ENCODE measurements around the gene THOC7.

THOC7 gene

GRCh38 chr3:63842127-63842526 lies 21.5 kb downstream of the THOC7 start:
- no peak for DNase-seq

- DNase-seq, result no peak
Measured at GRCh38 chr3:63841704-63842103, 21.9 kb downstream of the THOC7 start.

GRCh38 chr3:63832395-63832794 lies 31.2 kb downstream of the THOC7 start:
- no peak for DNase-seq

GRCh38 chr3:63830526-63830925 lies 33.1 kb downstream of the THOC7 start:
- no peak for DNase-seq

GRCh38 chr3:63824309-63824708 lies 39.3 kb downstream of the THOC7 start:
- no peak for DNase-seq

- no peak for DNase-seq
Measured at GRCh38 chr3:63819151-63819398, 44.5 kb downstream of the THOC7 start, which contains the start of gene C3orf49. TSS of gene C3orf49 (plus strand) at chr3:63819299. CDS start at chr3:63819472, 173 bp downstream.

- peak in 4 of 5 donors; percentile 21 to 53 (median 37) for DNase-seq
Measured at GRCh38 chr3:63818282-63819150, 45.1 kb downstream of the THOC7 start.

- no peak for DNase-seq
Measured at GRCh38 chr3:63817225-63817624, 46.4 kb downstream of the THOC7 start.

- no peak for DNase-seq
Measured at GRCh38 chr3:63814237-63814636, 49.4 kb downstream of the THOC7 start.

- no peak for DNase-seq
Measured at GRCh38 chr3:63809607-63810006, 54.0 kb downstream of the THOC7 start.

GRCh38 chr3:63808633-63809032 lies 55.0 kb downstream of the THOC7 start:
- DNase-seq, result no peak

- no peak for DNase-seq
Measured at GRCh38 chr3:63807961-63808565, 55.5 kb downstream of the THOC7 start.

GRCh38 chr3:63803911-63804310 lies 59.7 kb downstream of the THOC7 start:
- no peak for DNase-seq

- no peak for DNase-seq
Measured at GRCh38 chr3:63800097-63800496, 63.5 kb downstream of the THOC7 start.

GRCh38 chr3:63798949-63799348 lies 64.7 kb downstream of the THOC7 start:
- DNase-seq, result no peak

GRCh38 chr3:63798544-63798943 lies 65.1 kb downstream of the THOC7 start:
- no peak for DNase-seq

- no peak for DNase-seq
Measured at GRCh38 chr3:63795438-63795837, 68.2 kb downstream of the THOC7 start.

- no peak for DNase-seq
Measured at GRCh38 chr3:63791974-63792373, 71.6 kb downstream of the THOC7 start.

Data from T-helper 1 cell (primary cell).